Measurements from ENCODE around the gene GAPT.

The GAPT gene

DNA sequence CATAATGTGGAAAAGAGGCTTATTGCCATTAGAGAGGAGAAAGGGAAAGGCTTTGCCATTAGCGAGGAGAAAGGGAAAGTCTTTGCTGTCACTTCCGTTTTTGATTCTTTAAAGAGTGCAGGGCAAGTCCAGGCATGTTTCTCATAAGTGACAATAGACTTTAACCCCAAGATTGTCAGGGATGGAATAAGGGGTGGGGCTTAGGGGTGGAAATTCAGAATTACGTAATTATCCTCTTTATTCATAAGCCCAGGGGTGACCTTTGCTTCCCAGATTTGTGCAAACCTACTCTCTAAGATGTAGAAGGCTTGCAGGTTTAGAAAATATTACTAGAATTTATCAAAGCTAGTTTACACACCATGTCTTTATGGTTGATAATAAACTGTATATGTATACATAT is 29.1 kb upstream of the GAPT start:
- DNase-seq, result no peak

GRCh38 chr5:58462623-58463230 is 28.5 kb upstream of the GAPT start:
- no peak for DNase-seq

DNA sequence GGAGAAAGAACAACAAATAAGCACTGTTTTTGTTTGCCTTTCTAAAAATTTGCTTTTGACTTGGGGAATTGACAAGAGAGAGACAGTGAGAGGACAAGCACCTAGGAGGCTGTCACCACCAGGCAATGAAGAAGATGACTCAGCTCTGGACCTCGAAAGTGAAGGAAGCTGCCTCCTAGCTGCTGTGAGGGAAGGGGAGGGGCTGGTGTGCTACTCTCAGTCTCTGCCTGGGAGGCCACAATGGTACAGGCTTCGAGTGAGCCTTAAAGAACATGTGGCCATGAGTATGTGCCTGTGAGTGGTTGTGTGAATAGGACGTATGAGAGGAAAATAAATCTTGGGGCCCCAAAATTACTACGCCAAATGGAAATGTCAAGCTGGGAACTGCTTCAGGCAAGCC is 24.3 kb upstream of the GAPT start:
- no peak for DNase-seq

- no peak for DNase-seq
These were observed 21.3 kb upstream of the GAPT start for GRCh38 chr5:58469896-58470295.

- DNase-seq, result no peak
These were observed 15.8 kb upstream of the GAPT start for GRCh38 chr5:58475404-58475803.

DNA sequence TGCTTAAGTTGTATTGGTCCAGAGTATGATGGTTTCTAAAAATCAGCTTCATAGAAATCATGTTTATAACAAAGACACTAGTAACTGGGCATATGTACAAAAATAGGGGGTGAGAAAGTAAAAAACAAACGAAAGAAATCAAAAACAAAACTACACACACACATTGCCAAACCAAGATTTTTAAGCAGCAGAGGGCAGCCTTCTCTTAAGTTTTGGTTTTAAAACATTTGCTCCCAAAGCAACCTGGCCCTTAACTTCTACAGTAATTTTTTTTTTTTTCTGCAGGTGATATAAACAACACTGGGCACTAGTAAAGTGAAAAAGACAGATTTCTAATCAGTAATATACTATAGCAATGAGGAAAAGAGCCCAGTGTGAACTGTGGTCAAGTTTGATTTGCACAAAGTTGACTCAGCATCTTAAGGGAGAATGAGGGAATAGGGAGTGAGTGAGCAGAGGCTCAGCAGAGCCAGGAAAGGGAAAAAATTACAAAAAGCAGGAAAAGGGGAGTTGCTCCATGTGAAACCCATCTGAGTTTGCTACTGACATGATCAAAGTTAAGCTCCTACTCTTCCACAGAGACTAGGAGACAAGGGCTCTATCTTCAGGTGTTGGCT is 13.4 kb upstream of the GAPT start:
- no peak for DNase-seq

GRCh38 chr5:58481066-58481676 is 10.1 kb upstream of the GAPT start:
- no peak for DNase-seq

GRCh38 chr5:58481828-58482227 is 9.4 kb upstream of the GAPT start:
- no peak for DNase-seq

DNA sequence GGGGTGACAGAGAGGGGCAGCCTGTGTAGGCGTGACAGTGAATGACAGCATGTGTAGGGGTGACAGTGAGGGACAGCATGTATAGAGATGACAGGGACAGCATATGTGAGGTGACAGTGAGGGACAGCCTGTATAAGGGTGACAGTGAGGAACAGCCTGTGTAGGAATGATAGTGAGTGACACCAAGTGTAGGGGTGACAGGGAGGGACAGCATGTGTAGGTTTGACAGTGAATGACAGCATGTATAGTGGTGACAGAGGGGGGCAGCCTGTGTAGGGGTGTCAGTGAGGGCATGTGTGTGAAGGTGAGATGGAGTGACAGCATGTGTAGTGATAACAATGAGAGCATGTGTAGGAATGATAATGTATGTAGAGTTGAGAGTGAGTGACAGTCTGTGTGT is 8.7 kb upstream of the GAPT start:
- no peak for DNase-seq

DNA sequence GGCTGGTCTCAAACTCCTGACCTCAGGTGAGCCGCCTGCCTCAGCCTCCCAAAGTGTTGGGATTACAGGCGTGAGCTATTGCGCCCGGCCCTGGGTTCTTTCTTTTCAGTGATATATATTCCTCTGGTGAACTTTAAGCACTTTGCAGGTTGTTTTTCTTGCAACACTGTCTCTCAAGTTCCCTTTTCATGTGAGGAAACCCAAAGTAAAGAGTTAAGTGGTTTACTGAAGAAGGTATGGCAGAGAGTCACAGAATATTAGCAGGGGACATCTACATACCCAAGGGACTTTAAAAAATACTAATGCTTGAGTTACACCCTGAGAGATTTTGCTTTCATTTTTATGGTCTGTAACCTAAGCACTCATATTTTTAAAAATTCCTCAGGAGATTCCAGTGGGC is 6.7 kb upstream of the GAPT start:
- DNase-seq, result no peak

GRCh38 chr5:58486290-58486689 is 4.9 kb upstream of the GAPT start:
- no peak for DNase-seq

DNA sequence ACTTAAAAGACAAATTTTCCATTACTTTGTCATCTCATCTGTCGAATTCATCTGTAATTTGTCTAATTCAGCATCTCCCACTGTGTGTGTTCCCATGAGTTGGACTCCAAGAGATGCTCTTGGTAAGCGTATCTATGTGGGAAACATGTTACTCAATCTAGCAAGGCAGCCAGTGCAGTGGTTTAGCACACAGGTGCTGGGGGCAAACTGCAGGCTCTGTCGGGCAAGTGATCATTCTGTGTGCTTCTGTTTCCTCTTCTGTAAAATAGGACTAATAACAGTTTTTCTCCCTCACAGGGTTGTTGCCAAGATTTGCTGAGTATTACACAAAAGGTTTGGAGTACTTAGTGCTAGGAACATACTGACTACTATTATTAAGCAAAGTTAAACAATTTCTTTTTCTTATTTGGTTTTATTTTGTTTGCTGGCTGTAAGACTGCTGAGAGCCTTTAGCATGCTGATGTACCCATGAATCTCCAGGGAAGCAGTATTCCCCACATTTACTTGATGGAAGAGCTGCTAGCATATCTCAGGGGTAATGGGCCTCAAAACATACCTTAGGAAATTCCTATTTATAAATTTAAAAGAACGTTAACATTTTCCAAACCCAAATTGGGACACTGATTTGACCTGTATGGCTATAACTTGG is 709 bp upstream of the GAPT start:
- DNase-seq, result no peak

DNA sequence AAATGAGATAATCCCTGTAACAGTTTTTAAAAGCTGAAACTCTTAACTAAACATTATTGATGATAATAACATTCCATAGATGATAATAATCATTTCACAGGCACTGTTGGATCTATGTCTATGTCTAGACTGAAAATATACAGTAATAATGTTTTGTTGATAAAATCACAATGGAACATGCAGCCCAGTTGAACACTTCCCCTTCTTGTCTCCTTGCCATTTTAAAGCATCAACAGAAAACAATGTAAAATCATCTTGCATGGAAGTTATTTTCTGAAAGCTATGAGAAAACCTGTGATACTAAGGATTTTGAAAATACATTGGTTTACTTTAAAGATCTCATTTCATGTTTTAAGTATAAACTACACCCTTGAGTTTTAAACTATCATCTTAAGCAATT is 1.9 kb downstream of the GAPT start:
- no peak for DNase-seq

- no peak for DNase-seq
These were observed 5.3 kb downstream of the GAPT start for GRCh38 chr5:58496488-58496887.

DNA sequence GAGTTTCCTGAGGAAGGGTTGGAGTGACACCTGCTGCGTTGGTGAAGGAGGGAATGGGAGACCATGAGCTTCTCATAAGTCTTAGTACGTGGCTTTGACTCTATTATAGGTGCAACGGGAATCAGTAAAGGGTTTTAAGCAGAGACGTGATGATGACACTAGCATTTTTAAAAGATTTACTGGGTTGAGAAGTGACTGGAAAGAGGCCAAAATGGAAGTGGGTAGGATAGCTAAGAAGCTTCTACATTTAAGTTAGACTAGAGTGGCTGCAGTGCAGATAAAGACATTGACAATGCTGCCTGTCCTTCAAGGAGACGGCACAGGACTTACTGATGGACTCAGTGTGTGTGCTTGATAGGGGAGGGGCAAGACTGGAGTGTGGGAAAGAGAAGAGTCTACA is 6.2 kb downstream of the GAPT start:
- no peak for DNase-seq

GRCh38 chr5:58497921-58498320 is 6.7 kb downstream of the GAPT start:
- DNase-seq, result no peak

DNA sequence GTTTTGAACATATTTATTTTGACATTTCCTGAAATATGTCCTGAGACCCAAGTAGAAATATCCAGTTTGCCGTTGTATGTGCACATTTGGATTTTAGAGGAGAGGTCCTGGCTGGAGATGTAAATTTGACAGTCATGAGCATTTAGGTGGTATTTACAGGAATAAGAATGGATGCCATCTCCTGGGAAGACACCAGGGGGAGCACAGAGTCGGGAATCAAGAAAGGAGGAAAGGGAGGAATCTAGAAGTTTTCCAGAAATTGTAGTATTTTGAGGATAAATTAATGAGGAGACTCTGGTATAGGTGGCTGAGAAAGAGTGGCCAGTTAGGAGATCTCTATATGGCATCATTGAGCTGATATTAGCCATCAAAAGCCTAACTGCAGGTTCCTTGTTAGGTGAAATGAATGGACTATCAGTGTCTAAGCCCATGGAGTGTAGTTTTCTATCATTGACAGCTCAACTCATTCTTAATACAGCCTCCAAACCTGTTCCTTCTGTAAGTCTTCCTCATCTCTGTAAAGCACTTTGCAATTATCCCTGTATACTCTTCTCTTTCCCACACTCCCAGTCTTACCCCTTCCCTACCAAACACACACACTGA is 7.2 kb downstream of the GAPT start:
- DNase-seq, result no peak

DNA sequence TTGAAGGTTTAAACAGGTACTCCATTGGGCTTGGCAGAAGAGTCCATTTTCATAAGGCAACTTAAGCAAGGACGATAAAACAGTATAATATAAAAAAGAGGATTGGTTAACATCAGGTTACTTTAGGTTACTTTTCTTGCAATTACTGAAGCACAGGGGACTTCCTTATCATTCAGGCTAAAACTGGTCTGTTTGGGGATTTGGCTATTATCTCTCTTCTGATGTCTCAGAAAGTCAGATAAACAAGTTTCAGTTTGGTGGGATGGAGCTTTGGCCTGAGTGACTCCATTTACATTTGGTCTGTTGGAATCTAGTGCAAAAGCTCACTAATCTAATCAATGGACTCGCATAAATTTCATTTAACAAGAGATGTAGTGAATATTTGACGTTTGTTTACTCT is 8.0 kb downstream of the GAPT start:
- no peak for DNase-seq

- no peak for DNase-seq
These were observed 8.7 kb downstream of the GAPT start for GRCh38 chr5:58499941-58500340.

DNA sequence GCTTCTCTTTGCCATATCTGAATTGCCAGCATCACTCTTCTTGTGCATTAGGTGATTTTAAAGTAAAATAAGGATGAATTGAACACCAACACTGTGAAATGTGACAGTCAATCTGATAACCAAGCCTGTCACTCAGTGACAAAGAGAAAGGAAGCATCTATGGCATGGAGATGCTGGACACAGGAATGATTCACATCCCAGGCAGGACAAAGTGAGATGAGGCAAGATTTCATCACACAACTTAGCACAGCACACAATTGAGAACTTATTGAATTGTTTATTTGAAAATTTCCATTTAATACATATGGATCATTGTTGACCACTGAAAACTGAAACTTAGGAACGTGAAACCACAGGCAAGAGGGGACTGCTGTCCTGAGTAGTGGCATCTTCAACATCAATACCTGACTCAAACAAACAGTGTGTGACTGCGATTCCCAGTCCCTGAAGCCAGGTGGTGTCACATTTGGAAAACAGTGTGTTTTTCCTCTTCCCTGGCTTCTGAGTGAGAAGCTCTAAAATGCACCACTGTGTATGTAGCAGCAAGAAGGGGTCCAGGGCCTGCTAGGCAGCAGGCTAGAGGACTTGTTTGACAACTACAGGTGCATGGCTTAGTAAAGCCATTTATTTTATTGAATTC is 10.7 kb downstream of the GAPT start:
- DNase-seq, result no peak

- no peak for DNase-seq
These were observed 12.3 kb downstream of the GAPT start for GRCh38 chr5:58503390-58504046.

- DNase-seq, result no peak
These were observed 13.5 kb downstream of the GAPT start for GRCh38 chr5:58504766-58505165.

- DNase-seq, result no peak
These were observed 14.3 kb downstream of the GAPT start for GRCh38 chr5:58505502-58505901.
